ENCODE data around the gene MOB1B.

DNA sequence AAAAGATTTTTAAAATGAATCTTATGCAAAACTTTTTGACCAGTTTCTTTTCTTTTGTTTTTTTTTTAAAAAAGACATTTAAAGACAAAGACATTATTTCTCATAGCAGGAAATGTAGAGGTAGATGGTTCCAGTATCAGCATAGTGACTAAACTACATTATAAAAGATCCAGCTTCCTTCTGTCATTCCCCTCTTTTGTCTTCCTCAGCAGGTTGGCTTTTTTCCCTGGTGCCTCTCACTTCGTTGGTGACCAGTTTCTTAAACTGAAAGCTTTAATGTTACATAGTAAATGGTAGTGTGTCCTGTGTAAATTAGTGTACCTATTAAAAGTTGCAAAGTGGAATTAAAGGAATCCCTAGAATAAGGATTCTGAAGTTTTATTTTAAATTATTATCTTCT, 127.3 kb downstream of the MOB1B start:
- no peak for TF ChIP-seq POLR2A (IDR thresholded peaks at IDR 0.05; ENCODE audit: low read depth, low read length)
- no peak for TF ChIP-seq POLR2AphosphoS5 (IDR thresholded peaks at IDR 0.05; ENCODE audit: low read depth, low read length)
- TF ChIP-seq TAF1 (IDR thresholded peaks at IDR 0.05; ENCODE audit: borderline replicate concordance, low read depth, low read length): no peak
